Stimulated activated CD8-positive, alpha-beta memory T cell treated with anti-CD3 and anti-CD28 coated beads, Interleukin-2, amount 100 ng/mL, for 48 hours (primary cell): ENCODE results near the gene CDC42.
A peak's percentile ranks its signal among the peaks of the same experiment; 100 is the strongest.
"Not testable (repeated sequence)": the region's sequence is repeated elsewhere in the genome, so short reads cannot be mapped to it uniquely, and the experiment has no call there.

Experiments used
- DNase-seq, 2 donors: peaks; one replicate each; pipeline ENCODE4 v3.0.0-alpha.2; 2020; ENCODE audit warnings: low read depth in 2 of 2

The CDC42 gene

GRCh38 chr1:22052115-22053016, at the start of gene CDC42:
Gene CDC42 (plus strand): TSS chr1:22052709. CDS start chr1:22078479, 25,770 bp downstream.
- peak; percentile 92 to 94 for DNase-seq

- DNase-seq = not testable (repeated sequence)
Measured at GRCh38 chr1:22002875-22003274, 49.6 kb upstream of the CDC42 start.

DNA sequence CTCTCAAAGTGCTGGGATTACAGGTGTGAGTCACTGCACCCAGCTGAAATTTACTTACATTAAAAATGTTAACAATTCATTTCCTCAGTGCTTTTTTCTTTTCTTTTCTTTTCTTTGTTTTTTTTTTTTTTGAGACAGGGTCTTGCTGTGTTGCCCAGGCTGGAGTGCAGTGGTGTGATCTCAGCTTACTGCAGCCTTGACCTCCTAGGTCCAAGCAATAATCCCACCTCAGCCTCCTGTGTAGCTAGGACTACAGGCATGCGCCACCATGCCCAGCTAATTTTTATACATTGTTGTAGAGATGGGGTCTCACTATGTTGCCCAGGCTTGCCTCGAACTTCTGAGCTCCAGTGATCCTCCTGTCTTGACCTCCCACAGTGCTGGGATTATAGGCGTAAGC, 48.5 kb upstream of the CDC42 start:
- DNase-seq = not testable (repeated sequence)

GRCh38 chr1:22005261-22006149, 47.0 kb upstream of the CDC42 start:
- not testable (repeated sequence) for DNase-seq

GRCh38 chr1:22006736-22007135, 45.8 kb upstream of the CDC42 start:
- DNase-seq = not testable (repeated sequence)

DNA sequence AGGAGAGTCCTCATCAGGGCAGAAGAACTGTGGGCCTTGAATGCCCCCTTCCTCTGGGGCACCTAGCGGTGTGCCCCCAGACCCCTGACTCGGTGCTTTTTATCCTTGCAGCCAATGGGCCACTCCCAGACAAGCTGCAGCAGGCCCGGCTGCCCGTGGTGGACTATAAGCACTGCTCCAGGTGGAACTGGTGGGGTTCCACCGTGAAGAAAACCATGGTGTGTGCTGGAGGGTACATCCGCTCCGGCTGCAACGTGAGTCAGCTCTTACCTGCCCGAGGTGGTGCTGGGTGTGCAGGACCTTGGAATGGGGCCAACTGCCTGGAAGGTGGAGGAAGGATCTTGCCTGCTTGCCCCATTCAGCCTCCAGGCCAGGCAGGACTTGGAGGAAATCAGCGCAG, 45.2 kb upstream of the CDC42 start:
- not testable (repeated sequence) for DNase-seq

DNA sequence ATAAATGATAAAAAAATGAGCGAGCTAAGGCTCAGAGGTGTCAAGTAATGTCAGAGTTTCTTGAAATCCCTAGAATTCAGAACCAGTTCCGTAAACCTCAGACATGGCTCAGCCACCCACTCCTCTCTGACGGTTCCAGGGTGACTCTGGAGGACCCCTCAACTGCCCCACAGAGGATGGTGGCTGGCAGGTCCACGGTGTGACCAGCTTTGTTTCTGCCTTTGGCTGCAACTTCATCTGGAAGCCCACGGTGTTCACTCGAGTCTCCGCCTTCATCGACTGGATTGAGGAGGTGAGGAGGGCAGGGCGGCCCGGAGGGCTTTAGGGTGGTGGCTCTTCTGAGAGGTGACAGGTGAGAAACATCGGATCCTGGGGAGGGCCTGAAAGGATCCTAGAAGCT, 42.9 kb upstream of the CDC42 start:
- DNase-seq = not testable (repeated sequence)

- not testable (repeated sequence) for DNase-seq
Measured at GRCh38 chr1:22012752-22013151, 39.8 kb upstream of the CDC42 start.

DNA sequence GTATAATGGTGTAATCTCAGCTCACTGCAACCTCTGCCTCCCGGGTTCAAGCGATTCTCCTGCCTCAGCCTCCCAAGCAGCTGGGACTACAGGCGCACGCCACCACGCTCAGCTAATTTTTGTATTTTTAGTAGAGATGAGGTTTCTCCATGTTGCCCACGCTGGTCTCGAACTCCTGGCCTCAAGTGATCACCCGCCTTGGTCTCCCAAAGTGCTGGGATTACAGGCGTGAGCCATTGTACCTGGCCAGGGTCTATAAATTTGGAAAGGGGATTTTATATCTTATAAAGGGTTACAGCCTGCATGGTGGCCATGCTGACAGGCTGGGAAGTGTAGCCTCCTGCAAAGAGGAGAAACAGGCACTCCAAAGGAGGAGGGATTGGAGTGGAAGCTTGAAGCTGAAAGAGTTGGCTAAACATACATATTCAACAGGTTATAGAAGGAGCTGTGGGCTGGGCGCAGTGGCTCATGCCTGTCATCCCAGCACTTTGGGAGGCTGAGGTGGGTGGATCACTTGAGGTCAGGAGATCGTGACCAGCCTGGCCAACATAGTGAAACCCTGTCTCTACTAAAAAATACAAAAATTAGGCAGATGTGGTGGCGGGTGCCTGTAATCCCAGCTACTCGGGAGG, 37.8 kb upstream of the CDC42 start:
- not testable (repeated sequence) for DNase-seq

DNA sequence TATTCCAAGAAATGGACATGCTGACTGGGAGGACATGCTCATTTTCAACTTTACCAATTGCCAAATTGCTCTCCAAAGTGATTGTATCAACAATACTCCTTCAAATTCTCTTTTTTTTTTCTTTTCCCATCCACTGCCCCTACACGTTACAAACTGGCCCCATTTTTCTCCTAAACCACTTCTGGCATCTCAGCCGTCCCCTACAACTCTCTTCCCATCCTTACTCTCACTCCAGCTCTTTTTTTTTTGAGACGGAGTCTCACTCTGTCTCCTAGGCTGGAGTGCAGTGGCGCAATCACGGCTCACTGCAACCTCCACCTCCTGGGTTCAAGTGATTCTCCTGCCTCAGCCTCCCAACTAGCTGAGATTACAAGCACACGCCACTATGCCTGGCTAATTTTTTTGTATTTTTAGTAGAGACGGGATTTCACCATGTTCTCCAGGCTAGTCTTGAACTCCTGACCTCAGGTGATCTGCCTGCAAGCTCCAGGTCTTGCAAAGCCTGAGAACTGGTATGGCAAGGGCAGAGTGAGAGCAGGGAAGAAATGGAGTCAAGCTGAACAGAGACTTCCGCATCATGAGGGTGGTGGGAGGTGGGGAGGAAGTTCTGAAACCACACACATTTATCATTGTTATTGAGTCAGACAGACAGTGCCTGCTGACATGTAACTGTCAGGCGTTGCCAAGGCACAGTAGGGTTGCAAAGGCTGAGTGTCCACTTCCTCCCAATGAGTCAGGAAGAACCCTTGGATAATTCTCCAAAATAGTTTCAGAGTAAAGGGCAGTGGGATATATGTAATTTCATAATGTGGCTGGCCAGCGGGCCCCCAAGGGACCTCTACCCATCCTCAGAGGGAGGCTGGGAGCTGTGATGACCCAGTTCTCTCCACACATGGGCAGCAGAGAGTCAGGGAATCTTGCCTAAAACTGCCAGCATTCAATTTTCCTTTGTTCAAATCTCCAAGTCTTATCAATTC, 33.6 kb upstream of the CDC42 start:
- no peak for DNase-seq

DNA sequence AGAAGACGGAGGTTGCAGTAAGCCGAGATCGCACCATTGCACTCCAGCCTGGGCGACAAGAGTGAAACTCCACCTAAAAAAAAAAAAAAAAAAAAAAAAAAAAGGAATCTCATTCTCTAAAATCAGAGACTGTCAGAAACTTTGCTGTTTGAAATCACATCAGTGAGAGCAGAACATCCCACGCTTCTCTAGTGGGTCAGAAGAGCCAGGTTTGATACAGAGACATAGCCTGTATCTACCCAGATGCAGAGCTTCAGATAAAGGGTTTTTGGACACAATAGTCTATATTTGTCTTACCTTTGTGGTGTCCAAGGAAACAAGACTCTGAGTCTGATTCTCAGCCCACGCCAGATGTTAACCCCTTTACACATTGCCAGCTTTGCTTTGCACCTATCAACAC, 31.4 kb upstream of the CDC42 start:
- DNase-seq = no peak

GRCh38 chr1:22024485-22025367, 27.8 kb upstream of the CDC42 start:
- peak; percentile 61 to 66 for DNase-seq

GRCh38 chr1:22025368-22026155, 26.9 kb upstream of the CDC42 start:
- DNase-seq = peak; percentile 76 to 78

DNA sequence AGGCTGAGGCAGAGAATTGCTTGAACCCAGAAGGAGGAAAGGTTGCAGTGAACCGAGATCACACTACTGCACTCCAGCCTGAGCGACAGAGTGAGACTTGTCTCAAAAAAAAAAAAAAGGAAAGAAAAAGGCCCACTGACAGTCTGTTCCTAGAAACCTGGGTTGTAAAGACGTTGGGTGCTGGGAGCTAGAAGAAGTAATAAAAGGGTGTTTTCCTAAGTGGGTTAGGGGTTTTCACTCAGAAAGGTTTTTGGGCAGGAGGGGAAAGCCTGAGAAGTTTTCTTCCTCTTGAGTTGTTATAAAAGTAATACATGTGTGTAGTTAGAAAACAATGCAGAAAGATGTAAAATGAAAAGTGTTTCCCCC, 25.6 kb upstream of the CDC42 start:
- DNase-seq = no peak

- DNase-seq = no peak
Measured at GRCh38 chr1:22030057-22030456, 22.5 kb upstream of the CDC42 start.

- no peak for DNase-seq
Measured at GRCh38 chr1:22030473-22030872, 22.0 kb upstream of the CDC42 start.

DNA sequence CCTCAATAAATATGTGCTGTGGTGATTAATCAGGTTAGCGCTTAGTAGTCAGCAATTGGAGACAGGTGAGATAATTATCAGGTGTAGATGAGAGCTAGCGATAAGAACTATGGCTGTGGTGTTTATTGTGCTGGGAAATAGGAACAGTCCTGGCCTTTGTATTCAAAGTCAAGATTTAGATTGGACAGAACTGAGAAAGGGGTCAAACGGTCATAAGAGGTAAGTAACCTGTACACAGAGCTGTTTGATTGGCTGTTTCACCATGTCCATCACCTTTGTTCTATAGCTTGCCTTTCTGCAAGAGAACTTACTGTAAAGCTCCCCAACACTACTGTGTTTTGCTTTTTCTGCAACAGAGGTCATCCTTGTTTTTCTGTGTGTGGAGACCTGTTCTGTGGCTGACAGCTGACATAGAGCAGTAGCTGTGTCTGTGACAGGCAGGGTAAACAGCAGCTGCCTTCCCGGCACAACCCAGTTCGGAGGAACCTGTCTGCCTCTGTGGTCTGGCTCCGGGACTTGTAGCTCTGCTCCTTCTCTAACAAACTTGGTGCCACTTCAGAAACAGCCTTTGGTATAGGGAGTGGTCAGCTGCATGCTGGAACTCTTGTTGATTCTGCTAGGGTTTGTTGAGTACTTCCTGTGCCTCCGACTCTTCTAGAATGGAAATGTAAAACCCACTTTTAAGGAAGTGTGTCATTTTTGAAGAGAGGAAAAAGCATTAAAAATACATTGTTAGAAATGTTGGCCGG, 21.1 kb upstream of the CDC42 start:
- DNase-seq = no peak

DNA sequence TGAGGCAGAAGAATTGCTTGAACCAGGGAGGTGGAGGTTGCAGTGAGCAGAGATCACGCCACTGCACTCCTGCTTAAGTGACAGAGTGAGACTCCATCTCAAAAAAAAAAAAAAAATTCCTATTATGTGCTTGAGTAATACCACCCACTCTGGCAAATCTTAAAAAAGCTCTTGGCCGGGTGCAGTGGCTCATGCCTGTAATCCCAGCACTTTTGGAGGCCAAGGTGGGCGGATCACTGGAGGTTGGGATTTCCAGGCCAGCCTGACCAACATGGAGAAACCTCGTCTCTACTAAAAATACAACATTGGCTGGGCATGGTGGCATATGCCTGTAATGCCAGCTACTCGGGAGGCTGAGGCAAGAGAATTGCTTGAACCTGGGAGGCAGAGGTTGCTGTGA, 17.7 kb upstream of the CDC42 start:
- DNase-seq = not testable (repeated sequence)
